ENCODE results near the gene TDRD12. TPM values are rescaled to one million over a fixed set of nuclear protein-coding genes. Genes with fewer than 3 reads are reported as not detected.

Gene TDRD12
- polyA plus RNA-seq, 3 donors = 0.05 TPM; not detected in 2

- no peak for TF ChIP-seq CTCF (IDR thresholded peaks at IDR 0.05)
- H3K36me3 Mint-ChIP-seq = no peaks in the 10 kb centered on the region
- H3K4me3 ChIP-seq (replicated peaks in 1 of 3; ENCODE audit: low read depth in 2 of 3, low read length in 3 of 3) = no peak overlapping the region
- no peaks in the 10 kb centered on the region for H3K27me3 ChIP-seq (ENCODE audit: control insufficient read depth in 2 of 2, insufficient read depth in 2 of 2, low read length in 2 of 2)
- H3K27ac Mint-ChIP-seq = no peak overlapping the region
- no peaks in the 10 kb centered on the region for H3K4me1 ChIP-seq (ENCODE audit: control insufficient read depth in 1 of 2, insufficient read depth in 2 of 2, low read length in 2 of 2)
- no peaks in the 10 kb centered on the region for H3K36me3 ChIP-seq (replicated peaks in 1 of 2; ENCODE audit: control insufficient read depth in 1 of 2, insufficient read depth in 2 of 2, low read length in 2 of 2)
- no peak overlapping the region for H2AFZ ChIP-seq (ENCODE audit: insufficient read depth, low read depth, low read length, poor library complexity, severe bottlenecking)
- intact Hi-C loops (cut with micrococcal nuclease) = no loop called here
- H3K4me1 Mint-ChIP-seq = no peaks in the 10 kb centered on the region
- H3K9ac ChIP-seq (ENCODE audit: insufficient read depth, low read length, poor library complexity, severe bottlenecking) = no peak overlapping the region
- no peak overlapping the region for H3K27ac ChIP-seq (ENCODE audit: low read depth in 1 of 2, low read length in 2 of 2)
- no peaks in the 10 kb centered on the region for H3K9me3 ChIP-seq (replicated peaks in 1 of 2; ENCODE audit: control insufficient read depth in 1 of 2, insufficient read depth in 1 of 2, low read length in 2 of 2)
- H3K79me2 ChIP-seq (ENCODE audit: insufficient read depth, low read length) = no peaks in the 10 kb centered on the region
- H3K4me2 ChIP-seq (replicated peaks; ENCODE audit: extremely low read depth, low read length, poor library complexity, severe bottlenecking) = no peak overlapping the region
- H4K20me1 ChIP-seq (ENCODE audit: insufficient read depth, low read length) = no peaks in the 10 kb centered on the region
- DNase-seq = no peak
- 95% methylated on average over 3 of the region's 6 CpGs for WGBS (ENCODE audit: insufficient coverage)
- no peak overlapping the region for H3K4me3 Mint-ChIP-seq
- peaks cover 0 to 2% (median 0%) of the 10 kb centered on the region in 7 donors for H3K9me3 Mint-ChIP-seq
- peaks cover 0 to 2% (median 0%) of the 10 kb centered on the region in 3 donors for H3K27me3 Mint-ChIP-seq (ENCODE audit: low read depth in 3 of 3)
Measured at GRCh38 chr19:32865326-32865725, 145.8 kb downstream of the TDRD12 start.

- Mint-ChIP-seq H3K27me3 (ENCODE audit: low read depth in 3 of 3) (peaks cover 0 to 2% (median 2%) of the 10 kb centered on the region in 3 donors), H3K4me1 (no peaks in the 10 kb centered on the region), H3K4me3 (no peak overlapping the region), H3K27ac (no peak overlapping the region), H3K36me3 (no peaks in the 10 kb centered on the region), H3K9me3 (peaks cover 0 to 2% (median 0%) of the 10 kb centered on the region in 7 donors)
- no peak overlapping the region for H3K4me2 ChIP-seq (replicated peaks; ENCODE audit: extremely low read depth, low read length, poor library complexity, severe bottlenecking)
- no peak overlapping the region for H3K4me3 ChIP-seq (replicated peaks in 1 of 3; ENCODE audit: low read depth in 2 of 3, low read length in 3 of 3)
- H3K27ac ChIP-seq (ENCODE audit: low read depth in 1 of 2, low read length in 2 of 2) = no peak overlapping the region
- H3K79me2 ChIP-seq (ENCODE audit: insufficient read depth, low read length) = no peaks in the 10 kb centered on the region
- H3K9me3 ChIP-seq (replicated peaks in 1 of 2; ENCODE audit: control insufficient read depth in 1 of 2, insufficient read depth in 1 of 2, low read length in 2 of 2) = no peaks in the 10 kb centered on the region
- no peaks in the 10 kb centered on the region for H4K20me1 ChIP-seq (ENCODE audit: insufficient read depth, low read length)
- no peaks in the 10 kb centered on the region for H3K27me3 ChIP-seq (ENCODE audit: control insufficient read depth in 2 of 2, insufficient read depth in 2 of 2, low read length in 2 of 2)
- 83% methylated on average over 3 of the region's 7 CpGs for WGBS (ENCODE audit: insufficient coverage)
- H3K9ac ChIP-seq (ENCODE audit: insufficient read depth, low read length, poor library complexity, severe bottlenecking) = no peak overlapping the region
- DNase-seq = no peak
- H3K36me3 ChIP-seq (replicated peaks in 1 of 2; ENCODE audit: control insufficient read depth in 1 of 2, insufficient read depth in 2 of 2, low read length in 2 of 2) = no peaks in the 10 kb centered on the region
- H3K4me1 ChIP-seq (ENCODE audit: control insufficient read depth in 1 of 2, insufficient read depth in 2 of 2, low read length in 2 of 2) = no peaks in the 10 kb centered on the region
- TF ChIP-seq CTCF (IDR thresholded peaks at IDR 0.05) = no peak
- intact Hi-C loops (cut with micrococcal nuclease) = no loop called here
- no peak overlapping the region for H2AFZ ChIP-seq (ENCODE audit: insufficient read depth, low read depth, low read length, poor library complexity, severe bottlenecking)
Measured at GRCh38 chr19:32866061-32866460, 146.5 kb downstream of the TDRD12 start.
